SK-N-SH treated with all-trans-retinoic acid at 6 μM for 48 hours (cell line): ENCODE results near the gene ING1.

Experiments
- ATAC-seq: fragments of 200-7000 bp; cut with Tn5 transposase; 3 replicates; pipeline ENCODE4 v1.9.1; 2020; ENCODE audit warnings: mild to moderate bottlenecking, moderate library complexity
- BACH2 ChIP-seq: fragments of 250-450 bp; sonication (Bioruptor Pico); IDR thresholded peaks from 2 replicates; pipeline ENCODE4 v1.9.0; 2021; ENCODE audit warnings: mild to moderate bottlenecking, borderline replicate concordance
- CREB5 ChIP-seq: fragments of 250-450 bp; sonication (Bioruptor Pico); IDR thresholded peaks from 2 replicates; pipeline ENCODE4 v1.5.1; 2020; ENCODE audit warnings: low read depth, mild to moderate bottlenecking, moderate library complexity
- CSDC2 ChIP-seq: fragments of 250-450 bp; sonication (Bioruptor Pico); IDR thresholded peaks from 2 replicates; pipeline ENCODE4 v1.5.0; 2020; ENCODE audit warnings: mild to moderate bottlenecking, moderate library complexity
- CSRNP3 ChIP-seq: fragments of 250-450 bp; sonication (Bioruptor Pico); IDR thresholded peaks from 2 replicates; pipeline ENCODE4 v1.5.1; 2021; ENCODE audit warnings: mild to moderate bottlenecking, moderate library complexity
- GLIS3 ChIP-seq: fragments of 250-450 bp; sonication (Bioruptor Pico); IDR thresholded peaks from 2 replicates; pipeline ENCODE4 v1.5.0; 2020; ENCODE audit warnings: mild to moderate bottlenecking, moderate library complexity
- ISL1 ChIP-seq: fragments of 250-450 bp; sonication (Bioruptor Pico); IDR thresholded peaks from 2 replicates; pipeline ENCODE4 v2.1.2; 2022; ENCODE audit warnings: mild to moderate bottlenecking, moderate library complexity
- OSR1 ChIP-seq: fragments of 250-450 bp; sonication (Bioruptor Pico); IDR thresholded peaks from 2 replicates; pipeline ENCODE4 v1.8.0; 2022; ENCODE audit warnings: moderate library complexity, mild to moderate bottlenecking, inconsistent platforms
- POU6F1 ChIP-seq: fragments of 250-450 bp; sonication (Bioruptor Pico); IDR thresholded peaks from 2 replicates; pipeline ENCODE4 v1.8.0; 2021; ENCODE audit warnings: low read depth, mild to moderate bottlenecking, moderate library complexity, borderline replicate concordance
- RARB ChIP-seq: fragments of 250-450 bp; sonication (Bioruptor Pico); IDR thresholded peaks from 2 replicates; pipeline ENCODE4 v1.8.0; 2021; ENCODE audit warnings: mild to moderate bottlenecking, moderate library complexity
- SNAI2 ChIP-seq: fragments of 250-450 bp; sonication (Bioruptor Pico); IDR thresholded peaks from 2 replicates; pipeline ENCODE4 v1.5.0; 2020; ENCODE audit warnings: mild to moderate bottlenecking, moderate library complexity
- TCF4 ChIP-seq: fragments of 250-450 bp; sonication (Bioruptor Pico); IDR thresholded peaks from 2 replicates; pipeline ENCODE4 v1.8.0; 2021; ENCODE audit warnings: mild to moderate bottlenecking, moderate library complexity, borderline replicate concordance
- TOX ChIP-seq: fragments of 250-450 bp; sonication (Bioruptor Pico); IDR thresholded peaks from 2 replicates; pipeline ENCODE4 v1.8.0; 2021; ENCODE audit warnings: mild to moderate bottlenecking, moderate library complexity, borderline replicate concordance
- TSHZ2 ChIP-seq: fragments of 250-450 bp; sonication (Bioruptor Pico); IDR thresholded peaks from 2 replicates; pipeline ENCODE4 v1.5.0; 2020; ENCODE audit warnings: mild to moderate bottlenecking, moderate library complexity
- ZC3H10 ChIP-seq: fragments of 250-450 bp; sonication (Bioruptor Pico); IDR thresholded peaks from 2 replicates; pipeline ENCODE4 v1.5.1; 2021; ENCODE audit warnings: mild to moderate bottlenecking, moderate library complexity
- ZFP3 ChIP-seq: fragments of 250-450 bp; sonication (Bioruptor Pico); IDR thresholded peaks from 2 replicates; pipeline ENCODE4 v1.5.0; 2020; ENCODE audit warnings: mild to moderate bottlenecking, moderate library complexity
- ZFP30 ChIP-seq: fragments of 450-650 bp; formaldehyde crosslinking; IDR thresholded peaks from 2 replicates; pipeline ENCODE4 v1.5.0; 2022; ENCODE audit warnings: mild to moderate bottlenecking, moderate library complexity
- ZNF565 ChIP-seq: fragments of 450-650 bp; formaldehyde crosslinking; conservative IDR thresholded peaks from 2 replicates; pipeline ENCODE4 v1.5.0; 2020; ENCODE audit warnings: low read depth, mild to moderate bottlenecking, moderate library complexity
- ZNF70 ChIP-seq: fragments of 450-650 bp; formaldehyde crosslinking; IDR thresholded peaks from 2 replicates; pipeline ENCODE4 v1.5.0; 2020; ENCODE audit warnings: mild to moderate bottlenecking, moderate library complexity
- ZNF8 ChIP-seq: fragments of 450-650 bp; formaldehyde crosslinking; IDR thresholded peaks from 2 replicates; pipeline ENCODE4 v1.5.0; 2020; ENCODE audit warnings: mild to moderate bottlenecking, moderate library complexity

The ING1 gene

GRCh38 chr13:110698689-110699088 lies 14.8 kb upstream of the ING1 start:
- ATAC-seq, result no peak
- TF ChIP-seq ZFP30 (CRISPR knock-in tag) (no peak), CSRNP3 (CRISPR knock-in tag) (no peak), OSR1 (CRISPR knock-in tag) (no peak), ZNF70 (no peak), BACH2 (CRISPR knock-in tag) (no peak), ZC3H10 (CRISPR knock-in tag) (no peak), ZNF8 (no peak), TSHZ2 (CRISPR knock-in tag) (no peak), CREB5 (CRISPR knock-in tag) (no peak), RARB (CRISPR knock-in tag) (no peak), ISL1 (CRISPR knock-in tag) (no peak), TCF4 (CRISPR knock-in tag) (no peak), SNAI2 (no peak), POU6F1 (CRISPR knock-in tag) (no peak), TOX (CRISPR knock-in tag) (no peak), GLIS3 (CRISPR knock-in tag) (no peak), CSDC2 (CRISPR knock-in tag) (no peak), ZNF565 (CRISPR knock-in tag) (no peak)

GRCh38 chr13:110699148-110700145 lies 14.1 kb upstream of the ING1 start:
- TF ChIP-seq ZFP30 (CRISPR knock-in tag), result no peak
- no peak for TF ChIP-seq CSRNP3 (CRISPR knock-in tag)
- no peak for TF ChIP-seq SNAI2
- TF ChIP-seq ISL1 (CRISPR knock-in tag), result no peak
- no peak for TF ChIP-seq ZFP3
- no peak for TF ChIP-seq POU6F1 (CRISPR knock-in tag)
- TF ChIP-seq TOX (CRISPR knock-in tag), result no peak
- no peak for TF ChIP-seq CREB5 (CRISPR knock-in tag)
- no peak for TF ChIP-seq TSHZ2 (CRISPR knock-in tag)
- no peak for TF ChIP-seq ZNF70
- TF ChIP-seq BACH2 (CRISPR knock-in tag), result no peak
- TF ChIP-seq ZC3H10 (CRISPR knock-in tag), result no peak
- TF ChIP-seq OSR1 (CRISPR knock-in tag), result no peak
- ATAC-seq, result no peak
